ENCODE measurements around the gene DCTN1.

GRCh38 chr2:74361327-74361726 lies 18.8 kb downstream of the DCTN1 start:
- TF ChIP-seq CTCF (IDR thresholded peaks at IDR 0.05) (no peak), POLR2A (IDR thresholded peaks at IDR 0.05) (no peak), EP300 (IDR thresholded peaks at IDR 0.05; ENCODE audit: low read depth) (no peak), POLR2AphosphoS5 (IDR thresholded peaks at IDR 0.05) (no peak)
